Nephron (organoid): ENCODE data around the gene KRTAP10-8.

ENCODE experiments used
- H3K27ac Mint-ChIP-seq, 3 experiments: 2 replicates each; pipeline ENCODE4 v1.8.0; 2020; ENCODE audit warnings: mixed read lengths in 3 of 3, mild to moderate bottlenecking in 2 of 3, moderate library complexity in 1 of 3
- H3K27me3 Mint-ChIP-seq: 2 replicates; pipeline ENCODE4 v1.8.0; 2021; ENCODE audit warnings: low read depth, mild to moderate bottlenecking, moderate library complexity, mixed read lengths
- H3K36me3 Mint-ChIP-seq: 2 replicates; pipeline ENCODE4 v1.8.0; 2020; ENCODE audit warnings: low read depth, mixed read lengths
- H3K4me1 Mint-ChIP-seq: 2 replicates; pipeline ENCODE4 v1.8.0; 2020; ENCODE audit warnings: mixed read lengths
- H3K4me3 Mint-ChIP-seq, 3 experiments: 2 replicates each; pipeline ENCODE4 v1.8.0; 2020; ENCODE audit warnings: mild to moderate bottlenecking in 3 of 3, mixed read lengths in 3 of 3, moderate library complexity in 2 of 3
- H3K9me3 Mint-ChIP-seq: 2 replicates; pipeline ENCODE4 v1.8.0; 2020; ENCODE audit warnings: mixed read lengths
- CTCF ChIP-seq, 3 experiments: fragments of 200-600 bp; sonication (generic); IDR thresholded peaks; one replicate each; pipeline ENCODE4 v1.5.0; 2021; ENCODE audit warnings: antibody characterized with exemption in 3 of 3; ENCODE audit not compliant: unreplicated experiment in 3 of 3

The KRTAP10-8 gene

GRCh38 chr21:44612029-44612486 is at the start of gene KRTAP10-8:
Gene KRTAP10-8 (plus strand): TSS chr21:44612079. CDS start chr21:44612101, 22 bp downstream.
- Mint-ChIP-seq H3K9me3 (peaks cover 32% of the 10 kb centered on the region), H3K4me3 (no peak within 1 kb of the TSS), H3K36me3 (peaks cover 3% of the 10 kb centered on the region), H3K27me3 (peaks cover 10% of the 10 kb centered on the region), H3K4me1 (no peaks in the 10 kb centered on the region), H3K27ac (no peak within 1 kb of the TSS)
- TF ChIP-seq CTCF (IDR thresholded peaks at IDR 0.05; ENCODE audit: unreplicated experiment in 3 of 3), result no peak

- no peak overlapping the region for H3K4me3 Mint-ChIP-seq
Measured at GRCh38 chr21:44564099-44564498, 47.8 kb upstream of the KRTAP10-8 start.

DNA sequence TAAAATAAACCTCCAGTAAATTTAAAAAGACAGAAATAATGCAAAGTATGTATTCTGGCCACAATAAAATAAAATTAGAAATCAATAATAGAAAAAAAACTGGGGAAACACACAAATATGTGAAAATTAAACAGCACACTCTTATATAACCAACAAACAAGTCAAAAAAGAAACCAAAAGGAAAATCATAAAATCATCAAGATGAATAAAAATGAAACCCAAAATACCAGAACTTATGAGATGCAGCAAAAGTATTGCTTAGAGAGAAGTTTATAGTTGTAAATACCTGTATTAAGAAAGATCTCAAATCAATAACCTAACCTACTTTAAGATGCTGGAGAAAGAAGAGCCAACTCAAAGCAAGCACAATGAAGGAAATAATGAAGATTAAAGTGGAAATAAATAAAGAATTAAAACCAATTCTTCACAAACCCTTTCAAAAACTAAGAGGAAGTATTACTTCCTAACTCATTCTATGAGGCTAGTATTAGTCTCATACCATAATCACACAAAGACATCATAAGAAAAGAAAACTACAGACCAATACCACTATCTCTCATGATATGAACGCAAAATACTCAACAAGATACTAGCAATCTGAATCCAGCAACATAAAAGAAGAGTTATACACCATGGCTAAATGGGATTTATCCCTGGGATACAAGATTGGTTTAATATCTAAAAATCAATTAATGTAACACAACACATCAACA is 46.8 kb upstream of the KRTAP10-8 start:
- TF ChIP-seq CTCF (IDR thresholded peaks at IDR 0.05; ENCODE audit: unreplicated experiment in 3 of 3), result no peak
- Mint-ChIP-seq H3K9me3 (peaks cover 18% of the 10 kb centered on the region), H3K27ac (no peak overlapping the region), H3K27me3 (peaks cover 29% of the 10 kb centered on the region), H3K36me3 (no peaks in the 10 kb centered on the region), H3K4me3 (no peak overlapping the region), H3K4me1 (no peaks in the 10 kb centered on the region)

More at GRCh38 chr21:44564099-44564498, 47.8 kb upstream of the KRTAP10-8 start:
- Mint-ChIP-seq H3K27ac (no peak overlapping the region), H3K36me3 (no peaks in the 10 kb centered on the region), H3K27me3 (peaks cover 26% of the 10 kb centered on the region), H3K9me3 (peaks cover 22% of the 10 kb centered on the region), H3K4me1 (no peaks in the 10 kb centered on the region)
- TF ChIP-seq CTCF (IDR thresholded peaks at IDR 0.05; ENCODE audit: unreplicated experiment in 3 of 3), result no peak

DNA sequence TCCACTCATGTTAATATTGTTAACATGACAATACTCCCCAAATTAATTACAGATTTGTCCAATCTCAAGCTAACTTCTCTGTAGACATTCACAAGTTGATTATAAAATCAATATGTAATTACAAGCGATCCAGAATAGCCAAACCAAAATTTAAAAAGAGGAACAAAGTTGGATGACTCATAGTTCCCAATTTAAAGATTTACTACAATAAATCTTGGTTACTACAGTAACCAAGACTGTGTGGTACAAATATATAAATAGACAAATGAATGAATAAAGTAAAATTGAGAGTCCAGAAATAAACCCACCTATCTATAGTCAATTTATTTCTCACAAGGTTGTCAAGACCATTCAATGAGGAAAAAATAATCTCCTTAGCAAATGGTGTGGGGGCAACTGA is 45.5 kb upstream of the KRTAP10-8 start:
- H3K4me1 Mint-ChIP-seq, result no peaks in the 10 kb centered on the region
- no peak for TF ChIP-seq CTCF (IDR thresholded peaks at IDR 0.05; ENCODE audit: unreplicated experiment in 3 of 3)
- H3K27ac Mint-ChIP-seq, result no peak overlapping the region

DNA sequence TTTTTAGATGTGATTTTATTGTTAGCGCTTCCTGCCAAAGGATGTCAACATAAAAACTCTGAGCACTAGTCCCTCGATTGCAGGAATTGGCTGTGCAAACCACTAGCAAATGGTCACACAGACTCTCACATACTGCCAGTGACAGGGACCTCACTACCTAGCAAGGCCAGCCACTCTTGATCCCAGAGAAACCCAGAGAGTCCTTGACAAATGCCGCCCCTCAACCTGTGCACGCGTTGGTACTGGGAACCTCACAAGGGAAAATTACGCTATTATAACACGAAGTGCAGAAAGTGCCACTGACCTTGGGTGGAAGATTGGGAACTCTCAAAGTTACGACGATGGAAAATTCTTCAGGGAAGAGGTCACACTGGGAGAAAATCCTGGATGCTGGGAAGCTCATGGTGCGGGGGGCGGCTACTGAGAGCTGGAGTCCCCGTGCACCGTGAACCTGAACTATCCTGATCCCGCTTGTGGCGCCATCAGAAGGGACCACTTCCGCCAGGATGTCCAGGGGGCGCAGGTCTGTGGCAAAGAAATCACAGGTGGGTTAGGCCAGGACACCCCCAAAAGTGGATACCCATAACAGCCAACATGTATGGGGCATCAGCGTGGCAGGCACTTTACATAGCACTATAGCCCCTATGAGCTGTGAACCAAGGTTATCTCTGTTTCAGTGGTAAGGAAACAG is 44.3 kb upstream of the KRTAP10-8 start:
- H3K4me1 Mint-ChIP-seq, result no peaks in the 10 kb centered on the region
- no peak for TF ChIP-seq CTCF (IDR thresholded peaks at IDR 0.05; ENCODE audit: unreplicated experiment in 3 of 3)
- H3K4me3 Mint-ChIP-seq, result no peak overlapping the region
- H3K27me3 Mint-ChIP-seq, result peaks cover 23% of the 10 kb centered on the region
- H3K27ac Mint-ChIP-seq, result no peak overlapping the region
- H3K9me3 Mint-ChIP-seq, result peaks cover 21% of the 10 kb centered on the region
- no peaks in the 10 kb centered on the region for H3K36me3 Mint-ChIP-seq

More for the DNA sequence above, 45.5 kb upstream of the KRTAP10-8 start:
- H3K9me3 Mint-ChIP-seq, result peaks cover 20% of the 10 kb centered on the region
- no peaks in the 10 kb centered on the region for H3K36me3 Mint-ChIP-seq
- no peak overlapping the region for H3K4me3 Mint-ChIP-seq
- H3K27me3 Mint-ChIP-seq, result peaks cover 27% of the 10 kb centered on the region
